Large intestine (tissue), 3 donors: Measurements from ENCODE around the gene SLFN12L. TPM values are rescaled to one million over a fixed set of nuclear protein-coding genes. Genes with fewer than 3 reads are reported as not detected.
A peak's percentile ranks its signal among the peaks of the same experiment; 100 is the strongest.
"Not testable (repeated sequence)": the region's sequence is repeated elsewhere in the genome, so short reads cannot be mapped to it uniquely, and the experiment has no call there.

Experiments
- DNase-seq, 2 donors: peaks; one replicate each; pipeline versions ENCODE4 v3.0.0 to v3.0.0-alpha.2; 2013
- H3K27ac ChIP-seq: one replicate; pipeline ENCODE4 v1.5.1; 2013; ENCODE audit warnings: low read length
- H3K27me3 ChIP-seq: 2 replicates; pipeline ENCODE4 v1.6.1; 2013; ENCODE audit warnings: low read length; ENCODE audit not compliant: control insufficient read depth, insufficient read depth
- H3K36me3 ChIP-seq: 2 replicates; pipeline ENCODE4 v1.6.1; 2013; ENCODE audit warnings: low read length; ENCODE audit not compliant: control insufficient read depth, insufficient read depth
- H3K4me1 ChIP-seq: one replicate; pipeline ENCODE4 v1.6.1; 2013; ENCODE audit warnings: low read length; ENCODE audit not compliant: control insufficient read depth, insufficient read depth
- H3K4me3 ChIP-seq: one replicate; pipeline ENCODE4 v1.5.1; 2013; ENCODE audit warnings: low read length
- H3K9me3 ChIP-seq: one replicate; pipeline ENCODE4 v1.6.1; 2013; ENCODE audit warnings: mild to moderate bottlenecking, low read depth, low read length, moderate library complexity; ENCODE audit not compliant: control insufficient read depth
- WGBS: methylation state at CpG from one replicate; pipeline ENCODE4 v1.1.5; 2013; ENCODE audit warnings: low lambda C conversion rate; ENCODE audit not compliant: insufficient coverage; 5-methylcytosine and 5-hydroxymethylcytosine counted together
- polyA plus RNA-seq: library from polyadenylated mRNA; unstranded; fragments of 120-200 nt; gene quantifications from one replicate; pipeline ENCODE4 v1.2.1, GENCODE V29; 2013

Gene SLFN12L
- polyA plus RNA-seq, 1 donor = 1.4 TPM

DNA sequence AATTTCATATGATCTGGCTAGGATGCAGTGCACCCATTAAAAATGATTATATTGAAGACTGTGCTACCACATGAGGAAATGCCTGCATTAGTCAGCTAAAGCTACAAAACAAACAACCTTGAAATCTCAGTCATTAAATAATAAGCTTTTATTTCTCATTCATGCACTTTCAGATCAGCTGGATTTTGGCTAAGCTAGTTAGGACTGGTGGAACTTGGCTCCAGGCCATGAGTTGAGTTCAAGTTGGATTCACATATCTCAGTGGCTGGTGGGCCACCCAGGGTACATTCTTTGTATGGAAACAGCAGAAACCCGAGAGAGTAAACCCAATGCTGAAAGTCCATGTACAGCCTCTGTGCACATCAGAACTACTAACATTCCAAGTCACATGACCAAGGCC, 6.4 kb upstream of the SLFN12L start:
- H3K4me1 ChIP-seq = no peaks in the 10 kb centered on the region

DNA sequence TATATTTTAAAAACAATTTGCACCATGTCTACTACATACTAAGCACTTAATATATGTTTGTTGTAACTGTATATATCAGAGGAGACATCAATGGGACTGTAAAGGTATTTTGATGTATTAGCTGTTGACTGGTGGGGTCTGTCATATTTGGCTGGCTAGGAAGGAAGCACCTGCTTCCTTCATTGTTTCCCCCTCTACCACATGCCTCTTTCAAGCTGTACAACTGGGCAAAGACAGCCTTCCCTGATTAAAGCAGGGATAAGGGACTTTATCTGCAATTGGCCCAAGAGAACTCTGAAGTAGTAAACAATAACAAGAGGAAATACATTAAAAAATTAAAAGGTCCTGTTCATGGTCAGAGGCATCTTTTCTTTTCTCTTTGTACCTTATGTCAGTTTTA, 5.5 kb upstream of the SLFN12L start:
- Histone ChIP-seq H3K4me3 (no peak overlapping the region), H3K36me3 (no peaks in the 10 kb centered on the region), H3K9me3 (no peaks in the 10 kb centered on the region), H3K27me3 (peaks cover 24% of the 10 kb centered on the region), H3K4me1 (no peaks in the 10 kb centered on the region), H3K27ac (no peak overlapping the region)
- no peak for DNase-seq

More for the DNA sequence above, 6.4 kb upstream of the SLFN12L start:
- no peaks in the 10 kb centered on the region for H3K36me3 ChIP-seq
- no CpG with 5 or more reads among the region's 1 CpG for WGBS
- DNase-seq = no peak
- no peaks in the 10 kb centered on the region for H3K9me3 ChIP-seq
- H3K4me3 ChIP-seq = no peak overlapping the region
- H3K27ac ChIP-seq = no peak overlapping the region
- peaks cover 33% of the 10 kb centered on the region for H3K27me3 ChIP-seq

DNA sequence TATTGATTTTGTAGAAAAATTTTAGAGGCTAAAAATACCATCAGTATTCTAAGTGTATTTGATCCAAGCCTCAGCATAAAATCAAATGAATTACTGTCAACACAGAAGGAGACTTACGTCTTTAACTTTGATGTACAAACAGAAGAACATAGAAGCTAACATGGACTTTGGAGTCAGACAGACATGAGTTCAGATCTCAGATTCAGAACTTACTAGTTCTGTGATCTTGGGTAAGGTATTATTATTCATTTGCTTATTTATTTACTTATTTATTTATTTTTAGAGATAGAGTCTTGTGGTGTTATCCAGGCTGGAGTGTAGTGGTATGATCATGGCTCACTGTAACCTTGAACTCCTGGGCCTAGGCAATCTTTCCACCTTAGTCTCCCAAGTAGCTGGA, 4.0 kb upstream of the SLFN12L start:
- Histone ChIP-seq H3K4me1 (no peaks in the 10 kb centered on the region), H3K9me3 (no peaks in the 10 kb centered on the region), H3K36me3 (no peaks in the 10 kb centered on the region), H3K27me3 (peaks cover 16% of the 10 kb centered on the region), H3K4me3 (no peak overlapping the region), H3K27ac (no peak overlapping the region)
- DNase-seq = no peak
- WGBS = 17% methylated on average over 1 of the region's 1 CpG

DNA sequence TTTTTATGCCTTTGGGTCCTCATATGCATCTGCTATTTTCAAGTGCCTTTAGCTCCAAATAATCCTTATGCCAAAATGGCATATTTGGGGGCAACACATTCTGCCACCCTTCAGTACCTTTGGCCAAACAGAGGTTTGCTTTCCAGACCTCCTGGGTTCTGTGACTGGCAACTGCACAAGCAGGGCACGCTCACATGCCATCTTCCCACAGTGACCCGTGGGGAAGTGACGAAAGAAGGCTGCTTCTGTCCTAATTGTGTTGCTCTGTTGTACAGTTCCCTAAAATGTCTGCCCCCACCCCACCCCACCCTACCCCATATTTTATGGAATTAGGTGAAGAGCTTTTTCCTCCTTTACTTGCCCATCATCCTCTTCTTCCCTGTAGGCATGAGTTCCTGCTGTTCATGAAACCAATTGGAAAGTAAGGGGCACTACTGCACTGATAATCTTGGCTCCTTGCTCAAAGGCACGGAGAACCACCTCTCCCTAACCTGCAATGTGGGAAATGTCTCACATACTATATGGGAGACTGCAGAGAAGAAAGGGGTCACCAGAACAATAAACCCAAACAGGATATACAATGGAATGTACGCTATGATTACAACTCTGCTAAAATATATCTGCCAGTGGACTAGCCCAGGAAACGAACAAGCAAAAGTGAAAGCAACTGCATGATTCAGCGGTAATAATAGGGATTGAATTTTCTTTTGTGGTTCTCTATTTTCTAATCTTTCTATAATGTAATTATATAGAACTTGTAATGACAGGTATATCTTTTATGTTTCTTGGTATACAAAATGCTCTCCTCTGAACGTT, 3.3 kb upstream of the SLFN12L start:
- no peaks in the 10 kb centered on the region for H3K4me1 ChIP-seq

DNA sequence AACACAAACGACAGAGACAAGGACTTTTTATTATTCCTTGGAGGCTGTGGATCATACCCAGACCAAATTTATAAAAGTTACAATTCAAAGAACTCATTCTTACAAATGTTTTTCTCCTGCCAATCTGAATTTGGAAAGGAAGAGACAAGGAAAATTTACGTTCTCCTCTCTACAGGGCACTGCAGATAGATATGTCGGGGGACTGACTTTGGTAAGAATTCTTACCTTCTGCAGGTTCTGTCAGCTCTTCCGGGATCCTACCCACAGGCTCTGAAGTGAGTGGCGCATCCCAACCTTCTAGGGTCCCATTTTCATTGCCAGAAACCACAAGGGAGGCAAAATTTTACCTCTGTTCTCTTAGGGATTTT, 2.2 kb upstream of the SLFN12L start:
- no peaks in the 10 kb centered on the region for H3K9me3 ChIP-seq
- H3K27ac ChIP-seq = no peak overlapping the region
- 0% methylated on average over 1 of the region's 5 CpGs for WGBS
- peaks cover 10% of the 10 kb centered on the region for H3K27me3 ChIP-seq
- DNase-seq = no peak
- H3K4me3 ChIP-seq = no peak overlapping the region
- H3K36me3 ChIP-seq = no peaks in the 10 kb centered on the region
- H3K4me1 ChIP-seq = no peaks in the 10 kb centered on the region

More for the DNA sequence above, 3.3 kb upstream of the SLFN12L start:
- H3K27ac ChIP-seq = no peak overlapping the region
- peak overlapping the region; percentile 10 for H3K4me3 ChIP-seq
- DNase-seq = no peak
- 73% methylated on average over 2 of the region's 8 CpGs for WGBS
- H3K27me3 ChIP-seq = peaks cover 13% of the 10 kb centered on the region
- H3K36me3 ChIP-seq = no peaks in the 10 kb centered on the region
- no peaks in the 10 kb centered on the region for H3K9me3 ChIP-seq

DNA sequence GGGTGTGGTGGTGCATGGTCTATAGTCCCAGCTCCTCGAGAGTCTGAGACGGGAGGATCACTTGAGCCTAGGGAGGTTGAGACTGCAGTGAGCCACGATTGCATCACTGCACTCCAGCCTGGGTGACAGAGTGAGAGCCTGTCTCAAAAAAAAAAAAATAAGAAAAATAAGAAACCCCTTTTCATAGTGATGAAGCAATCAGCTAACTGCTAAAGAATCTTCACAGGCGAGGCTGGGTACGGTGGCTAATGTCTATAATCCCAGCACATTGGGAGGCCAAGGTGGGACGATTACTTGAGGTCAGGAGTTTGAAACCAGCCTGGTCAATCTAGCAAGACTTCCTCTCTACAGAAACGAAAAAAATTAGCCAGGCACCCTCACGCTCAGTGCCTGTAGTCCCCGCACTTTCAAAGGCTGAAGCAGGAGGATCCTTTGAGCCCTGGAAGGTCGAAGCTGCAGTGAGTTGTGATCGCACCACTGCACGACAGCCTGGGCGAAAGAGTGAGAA, 760 bp downstream of the SLFN12L start:
- DNase-seq = no peak
- no CpG with 5 or more reads among the region's 13 CpGs for WGBS
- Histone ChIP-seq H3K27ac (no peak overlapping the region), H3K27me3 (peaks cover 10% of the 10 kb centered on the region), H3K36me3 (no peaks in the 10 kb centered on the region), H3K9me3 (no peaks in the 10 kb centered on the region), H3K4me1 (no peaks in the 10 kb centered on the region), H3K4me3 (no peak overlapping the region)

DNA sequence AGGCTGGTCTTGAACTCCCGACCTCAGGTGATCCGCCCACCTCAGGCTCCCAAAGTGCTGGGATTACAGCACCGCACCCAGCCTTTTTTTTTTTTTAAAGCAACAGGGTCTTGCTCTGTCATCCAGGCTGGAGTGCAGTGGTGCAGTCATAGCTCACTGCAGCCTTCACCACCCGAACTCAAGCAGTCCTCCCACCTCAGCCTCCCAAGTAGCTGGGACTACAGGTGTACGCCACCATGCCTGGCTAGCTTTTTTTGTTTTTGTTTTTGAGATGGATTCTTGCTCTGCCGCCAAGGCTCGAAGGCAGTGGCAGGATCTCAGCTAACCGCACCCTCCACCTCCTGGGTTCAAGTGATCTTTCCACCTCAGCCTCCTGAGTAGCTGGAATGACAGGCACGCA, 2.1 kb downstream of the SLFN12L start:
- no CpG with 5 or more reads among the region's 9 CpGs for WGBS
- not testable (repeated sequence) for H3K9me3 ChIP-seq, H3K4me1 ChIP-seq, H3K36me3 ChIP-seq, DNase-seq, H3K4me3 ChIP-seq, H3K27ac ChIP-seq, H3K27me3 ChIP-seq

DNA sequence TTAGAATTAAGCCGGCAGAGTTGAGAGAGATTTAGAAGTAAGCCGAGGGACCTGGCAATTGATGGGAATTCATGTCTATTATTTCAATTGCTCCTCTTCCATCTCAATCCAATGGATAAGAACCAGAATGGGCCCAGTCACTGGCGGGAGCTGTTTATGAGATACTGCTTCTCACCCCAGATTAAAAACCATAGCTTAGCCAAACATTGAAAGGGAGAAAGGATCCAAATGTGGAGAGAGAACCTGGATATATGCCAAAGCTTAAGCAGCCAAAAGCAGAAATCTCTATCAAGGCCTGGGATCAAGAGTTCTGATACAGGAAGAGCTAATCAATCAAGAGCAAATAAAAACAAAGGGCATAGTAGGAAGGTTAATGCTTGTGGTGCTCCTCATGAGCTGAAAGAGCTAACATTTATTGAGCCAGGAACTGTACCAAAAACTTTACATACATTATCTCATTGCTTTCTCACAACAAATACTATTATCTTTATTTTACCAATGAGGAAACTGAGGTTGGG, 2.8 kb downstream of the SLFN12L start:
- Histone ChIP-seq H3K4me1 (no peaks in the 10 kb centered on the region), H3K9me3 (no peaks in the 10 kb centered on the region), H3K4me3 (no peak overlapping the region), H3K27me3 (peaks cover under 1% of the 10 kb centered on the region), H3K27ac (no peak overlapping the region), H3K36me3 (no peaks in the 10 kb centered on the region)
- no CpG with 5 or more reads among the region's 3 CpGs for WGBS
- no peak for DNase-seq

DNA sequence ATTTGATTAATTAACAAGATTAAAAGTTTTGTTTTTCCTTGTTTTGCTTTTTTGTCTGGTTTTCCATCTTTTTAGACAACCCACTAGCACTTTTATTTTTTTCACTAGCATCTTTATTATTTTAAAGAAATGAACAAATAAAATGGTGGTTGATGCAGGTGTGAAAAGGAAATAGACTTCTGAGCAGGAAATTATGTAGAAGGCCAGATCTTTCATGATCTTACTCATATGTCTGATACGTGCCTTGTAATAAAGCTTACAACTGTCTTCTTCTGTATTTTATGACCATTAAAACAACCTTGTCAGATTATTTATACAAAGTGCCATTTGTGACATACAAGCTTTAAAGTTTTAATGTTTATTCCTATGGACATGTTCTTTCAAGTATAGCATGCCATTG, 6.3 kb downstream of the SLFN12L start:
- Histone ChIP-seq H3K4me3 (no peak overlapping the region), H3K4me1 (no peaks in the 10 kb centered on the region), H3K9me3 (no peaks in the 10 kb centered on the region), H3K36me3 (no peaks in the 10 kb centered on the region), H3K27me3 (no peaks in the 10 kb centered on the region), H3K27ac (no peak overlapping the region)
- WGBS = 40% methylated on average over 1 of the region's 1 CpG
- no peak for DNase-seq

DNA sequence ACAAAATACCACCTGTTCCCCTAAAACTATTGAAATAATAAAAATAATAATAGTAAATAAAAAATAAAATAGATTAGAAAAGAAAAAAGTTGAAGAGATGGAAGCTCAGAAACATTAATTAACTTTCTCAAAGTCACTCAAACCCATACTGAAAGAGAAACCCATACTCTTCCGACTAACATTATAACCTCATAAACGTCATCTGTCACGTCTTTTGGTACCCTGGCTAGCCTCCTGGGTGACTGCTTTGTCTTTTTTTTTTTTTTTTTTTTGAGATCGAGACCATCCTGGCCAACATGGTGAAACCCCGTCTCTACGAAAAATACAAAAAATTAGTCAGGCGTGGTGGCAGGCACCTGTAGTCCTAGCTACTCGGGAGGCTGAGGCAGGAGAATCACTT, 7.6 kb downstream of the SLFN12L start:
- no peak for DNase-seq
- Histone ChIP-seq H3K27ac (no peak overlapping the region), H3K4me1 (no peaks in the 10 kb centered on the region), H3K9me3 (no peaks in the 10 kb centered on the region), H3K36me3 (no peaks in the 10 kb centered on the region), H3K4me3 (no peak overlapping the region), H3K27me3 (no peaks in the 10 kb centered on the region)
- no CpG with 5 or more reads among the region's 8 CpGs for WGBS

DNA sequence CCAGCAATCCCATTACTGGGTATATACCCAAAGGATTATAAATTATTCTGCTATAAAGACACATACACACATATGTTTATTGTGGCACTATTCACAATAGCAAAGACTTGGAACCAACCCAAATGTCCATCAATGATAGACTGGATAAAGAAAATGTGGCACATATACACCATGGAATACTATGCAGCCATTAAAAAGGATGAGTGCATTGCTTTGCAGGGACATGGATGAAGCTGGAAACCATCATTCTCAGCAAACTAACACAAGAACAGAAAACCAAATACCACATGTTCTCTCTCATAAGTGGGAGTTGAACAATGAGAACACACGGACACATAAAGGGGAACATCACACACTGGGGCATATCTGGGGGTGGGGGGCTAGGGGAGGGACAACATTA, 8.2 kb downstream of the SLFN12L start:
- DNase-seq, H3K36me3 ChIP-seq, H3K4me3 ChIP-seq, H3K4me1 ChIP-seq, H3K27ac ChIP-seq, H3K27me3 ChIP-seq, H3K9me3 ChIP-seq: not testable (repeated sequence)
- WGBS = no CpG with 5 or more reads among the region's 1 CpG
